ENCODE results near the gene ZNF528. TPM values are rescaled to one million over a fixed set of nuclear protein-coding genes. Genes with fewer than 3 reads are reported as not detected.

Gene ZNF528
- 6.2 and 11.3 TPM in 2 replicates for total RNA-seq

DNA sequence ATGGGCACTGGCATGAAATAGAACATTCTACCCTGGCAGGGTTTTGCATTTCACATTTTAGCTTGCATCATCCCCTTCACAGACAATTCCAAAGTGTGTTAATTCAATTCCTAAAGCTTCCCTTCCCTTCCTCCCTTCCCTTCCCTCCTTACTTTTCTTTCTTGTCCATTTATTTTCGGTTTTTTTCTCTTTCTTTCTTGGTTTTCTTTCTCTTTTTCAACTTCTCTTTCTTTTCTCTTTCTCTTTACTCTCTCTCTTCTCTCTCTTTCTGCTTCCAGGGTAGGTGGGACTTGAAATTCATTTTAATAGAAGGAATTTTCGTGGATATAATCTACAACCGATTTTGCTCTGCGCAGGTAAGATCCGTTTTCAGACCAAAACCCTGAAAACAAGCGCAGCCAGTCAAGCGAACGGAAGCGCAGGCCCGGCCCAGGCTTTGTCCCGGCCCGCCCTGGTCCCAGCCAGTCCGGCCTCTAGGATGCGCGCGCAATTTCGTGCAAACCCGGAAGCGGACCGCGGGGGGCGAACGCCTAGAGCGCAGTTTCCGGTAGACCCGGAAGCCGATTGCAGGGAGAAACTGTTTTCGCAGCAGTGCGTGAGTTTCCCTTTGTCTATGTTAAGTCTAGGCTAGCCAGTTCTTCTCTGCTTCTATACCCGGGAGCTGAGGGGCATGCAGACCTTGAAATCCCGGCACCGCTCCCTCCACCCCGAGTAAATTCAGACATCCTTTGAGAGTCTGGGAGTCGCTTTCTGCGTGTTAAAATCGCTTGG is at the start of gene ZNF528:
Gene ZNF528, plus strand, starts transcription at position 540 of the 771 bp plus-strand sequence. CDS start 4,165 bp downstream, outside the sequence.

DNA sequence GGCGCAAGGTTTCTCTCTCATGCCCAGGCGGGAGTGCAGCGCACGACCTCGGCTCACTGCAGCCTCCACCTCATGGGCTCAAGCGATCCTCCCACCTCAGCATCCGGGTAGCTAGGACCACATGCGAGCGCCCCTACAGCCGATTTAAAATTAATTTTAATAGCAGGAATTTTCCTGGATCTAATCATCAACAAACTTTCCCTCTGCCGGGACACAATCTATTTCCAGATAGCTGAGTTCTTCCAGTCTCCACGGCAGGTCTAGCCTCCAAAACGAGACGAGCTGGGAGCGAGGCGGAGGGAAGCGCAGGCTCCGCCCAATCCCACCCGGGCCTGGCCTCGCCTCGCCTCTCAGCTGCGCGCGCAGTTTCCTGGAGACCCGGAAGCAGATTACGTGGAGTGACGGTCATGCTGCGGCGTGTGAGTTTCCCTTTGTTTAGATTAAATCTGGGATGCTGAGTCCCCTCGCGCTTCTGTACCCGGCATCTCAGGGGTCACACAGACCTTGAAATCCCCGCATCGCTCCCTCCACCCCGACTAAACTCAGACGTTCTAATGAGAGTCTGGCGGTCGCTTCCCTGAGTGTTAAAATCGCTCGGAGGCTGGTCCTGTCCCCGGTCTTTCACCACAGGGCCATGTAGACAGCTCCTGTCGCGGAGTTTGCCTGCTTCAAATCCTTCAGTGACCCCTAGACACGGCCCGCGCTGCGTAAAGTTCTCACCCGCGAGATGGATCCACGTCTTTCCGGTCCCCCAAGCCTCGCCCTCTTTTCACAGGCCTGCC is 27.9 kb upstream of the ZNF528 start, which contains the start of gene ZNF880:
Gene ZNF880, plus strand, starts transcription at position 365 of the 782 bp plus-strand sequence. Its CDS starts 43 bp downstream, at position 408.

DNA sequence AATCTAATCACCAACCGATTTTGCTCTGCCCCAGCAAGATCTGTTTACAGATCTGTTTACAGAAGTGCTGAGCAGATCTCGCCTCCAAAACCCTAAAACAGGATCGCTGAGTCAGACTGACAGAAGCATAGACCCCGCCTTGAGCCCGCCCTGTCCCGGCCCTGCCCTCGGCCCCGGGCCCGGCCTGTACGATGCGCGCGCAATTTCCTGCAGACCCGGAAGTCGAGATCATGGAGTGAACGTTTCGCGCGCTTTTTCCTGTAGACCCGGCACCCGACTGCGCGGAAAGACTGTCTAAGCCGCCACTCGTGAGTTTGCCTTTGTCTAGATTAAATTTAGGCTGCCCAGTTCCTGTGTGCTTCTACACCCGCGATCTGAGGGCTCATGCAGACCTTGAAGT is 31.3 kb downstream of the ZNF528 start, which contains the start of gene ZNF534:
Gene ZNF534, plus strand, starts transcription at position 212 of the 400 bp plus-strand sequence. CDS start 2,327 bp downstream, outside the sequence.

DNA sequence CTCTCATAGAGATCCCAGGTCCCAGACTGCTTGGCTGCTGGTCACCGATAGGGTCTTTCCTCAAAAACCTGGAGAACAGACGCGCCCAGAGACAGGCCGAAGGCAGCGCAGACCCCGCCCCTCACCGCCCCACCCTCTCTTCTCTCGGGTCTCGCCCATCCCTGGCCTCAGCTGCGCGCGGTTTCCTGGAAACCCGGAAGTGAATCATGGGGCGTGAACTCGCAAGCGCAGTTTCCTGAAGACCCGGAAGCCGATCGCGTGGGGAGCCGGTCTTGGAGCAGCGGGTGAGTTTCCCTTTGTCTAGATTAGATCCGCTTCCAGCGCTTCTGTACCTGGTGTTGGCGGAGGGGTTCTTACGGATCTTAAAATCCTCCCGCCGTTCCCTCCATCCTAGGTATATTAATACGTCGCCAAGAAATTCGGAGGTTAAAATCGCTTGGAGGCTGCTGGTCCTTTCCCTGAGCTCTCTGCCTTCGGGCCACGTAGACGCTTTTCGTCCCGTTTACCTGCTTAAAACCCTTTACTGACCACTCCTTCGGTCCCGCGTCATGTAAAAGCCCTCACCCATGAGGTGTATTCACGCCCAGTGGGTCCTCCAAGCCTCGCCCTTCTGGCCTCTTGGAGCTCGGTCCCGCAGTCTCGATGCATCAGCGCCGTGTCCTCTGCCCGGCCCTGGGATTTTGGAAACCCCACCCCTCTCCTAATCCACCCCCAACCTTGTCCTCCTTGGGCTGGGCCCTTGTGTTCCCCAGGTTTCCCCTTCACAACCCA is 55.9 kb downstream of the ZNF528 start, which contains the start of gene ZNF578:
Gene ZNF578, plus strand, starts transcription at position 230 of the 771 bp plus-strand sequence. CDS start 48,293 bp downstream, outside the sequence.

Other genes starting within 250 kb of the ZNF528 start
- gene ZNF836, start 226.2 kb upstream of the ZNF528 start, total RNA-seq, result 3.3 and 4.2 TPM in 2 replicates
- 283 and 294 TPM in 2 replicates for gene PPP2R1A, start 207.8 kb upstream of the ZNF528 start, total RNA-seq
- gene ZNF766, start 128.3 kb upstream of the ZNF528 start, total RNA-seq, result 5.4 and 8.3 TPM in 2 replicates
- 5.1 and 6.2 TPM in 2 replicates for gene ZNF480, start 100.7 kb upstream of the ZNF528 start, total RNA-seq
- 0.89 and 7.3 TPM in 2 replicates for gene ZNF610, start 61.6 kb upstream of the ZNF528 start, total RNA-seq
- gene ZNF880, start 27.9 kb upstream of the ZNF528 start, total RNA-seq, result 12.6 and 12.8 TPM in 2 replicates
- gene ZNF534, start 31.3 kb downstream of the ZNF528 start, total RNA-seq, result not detected in 2 replicates
- gene ZNF578, start 55.7 kb downstream of the ZNF528 start, total RNA-seq, result 0.49 and 2.0 TPM in 2 replicates
- gene ZNF808, start 129.8 kb downstream of the ZNF528 start, total RNA-seq, result 7.9 and 10.3 TPM in 2 replicates
- 8.9 and 9.7 TPM in 2 replicates for gene ZNF701, start 172.4 kb downstream of the ZNF528 start, total RNA-seq
- gene ZNF83, start 240.5 kb downstream of the ZNF528 start, total RNA-seq, result 20.8 and 25.8 TPM in 2 replicates